HCT116 (cell line): ENCODE results near the gene ZNF160.
"Not testable (repeated sequence)": the region's sequence is repeated elsewhere in the genome, so short reads cannot be mapped to it uniquely, and the experiment has no call there.

ENCODE experiments used
- EZH2 ChIP-seq: fragments of 200-600 bp; sonication (generic); IDR thresholded peaks from 2 replicates; pipeline ENCODE4 v1.6.1; 2017; ENCODE audit warnings: antibody characterized with exemption, mixed run types
- POLR2A ChIP-seq: IDR thresholded peaks from 2 replicates; pipeline ENCODE4 v1.7.0; 2011; ENCODE audit warnings: borderline replicate concordance; ENCODE audit not compliant: insufficient read depth, insufficient read length; ENCODE audit errors: extremely low read depth
- RAD21 ChIP-seq: IDR thresholded peaks from 2 replicates; pipeline ENCODE4 v1.6.1; 2012; ENCODE audit warnings: low read depth, mild to moderate bottlenecking
- TF ChIP-seq, protein P1 (sequence below), 3 experiments: fragments of 200-600 bp in 1 of 3; sonication (generic) in 1 of 3; IDR thresholded peaks in 2 of 3; conservative IDR thresholded peaks in 1 of 3; 2 replicates each; pipeline ENCODE4 v1.5.1; 2012 to 2017; ENCODE audit warnings: low read depth in 2 of 3, low read length in 2 of 3, antibody characterized with exemption in 1 of 3, borderline replicate concordance in 1 of 3, control low read depth in 1 of 3, mild to moderate bottlenecking in 1 of 3, mixed read lengths in 1 of 3, mixed run types in 1 of 3, moderate library complexity in 1 of 3; ENCODE audit not compliant: insufficient read depth in 1 of 3
- TF ChIP-seq, protein P2 (sequence below): IDR thresholded peaks from 2 replicates; pipeline ENCODE4 v1.6.1; 2012; ENCODE audit warnings: low read depth

DNA sequence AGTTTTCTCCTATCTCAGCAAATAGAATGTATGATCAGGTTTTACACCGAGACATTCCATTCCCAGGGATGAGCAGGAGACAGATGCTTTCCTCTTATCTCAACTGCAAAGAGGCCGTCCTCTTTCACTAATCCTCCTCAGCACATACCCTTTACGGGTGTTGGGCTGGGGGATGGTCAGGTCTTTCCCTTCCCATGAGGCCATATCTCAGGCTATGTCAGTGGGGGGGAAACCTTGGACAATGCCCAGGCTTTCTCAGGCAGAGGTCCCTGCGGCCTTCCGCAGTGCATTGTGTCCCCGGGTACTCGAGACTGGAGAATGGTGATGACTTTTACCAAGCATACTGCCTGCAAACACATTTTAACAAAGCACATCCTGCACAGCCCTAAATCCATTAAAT is 74.9 kb downstream of the ZNF160 start:
- not testable (repeated sequence) for TF ChIP-seq POLR2A, RAD21, EZH2
- TF ChIP-seq, protein P1, sequence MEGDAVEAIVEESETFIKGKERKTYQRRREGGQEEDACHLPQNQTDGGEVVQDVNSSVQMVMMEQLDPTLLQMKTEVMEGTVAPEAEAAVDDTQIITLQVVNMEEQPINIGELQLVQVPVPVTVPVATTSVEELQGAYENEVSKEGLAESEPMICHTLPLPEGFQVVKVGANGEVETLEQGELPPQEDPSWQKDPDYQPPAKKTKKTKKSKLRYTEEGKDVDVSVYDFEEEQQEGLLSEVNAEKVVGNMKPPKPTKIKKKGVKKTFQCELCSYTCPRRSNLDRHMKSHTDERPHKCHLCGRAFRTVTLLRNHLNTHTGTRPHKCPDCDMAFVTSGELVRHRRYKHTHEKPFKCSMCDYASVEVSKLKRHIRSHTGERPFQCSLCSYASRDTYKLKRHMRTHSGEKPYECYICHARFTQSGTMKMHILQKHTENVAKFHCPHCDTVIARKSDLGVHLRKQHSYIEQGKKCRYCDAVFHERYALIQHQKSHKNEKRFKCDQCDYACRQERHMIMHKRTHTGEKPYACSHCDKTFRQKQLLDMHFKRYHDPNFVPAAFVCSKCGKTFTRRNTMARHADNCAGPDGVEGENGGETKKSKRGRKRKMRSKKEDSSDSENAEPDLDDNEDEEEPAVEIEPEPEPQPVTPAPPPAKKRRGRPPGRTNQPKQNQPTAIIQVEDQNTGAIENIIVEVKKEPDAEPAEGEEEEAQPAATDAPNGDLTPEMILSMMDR (IDR thresholded peaks at IDR 0.05 in 2 of 3, conservative IDR thresholded peaks at IDR 0.05 in 1 of 3; ENCODE audit: borderline replicate concordance in 1 of 3, insufficient read depth in 1 of 3, low read depth in 2 of 3, low read length in 2 of 3) = not testable (repeated sequence)
- TF ChIP-seq, protein P2, sequence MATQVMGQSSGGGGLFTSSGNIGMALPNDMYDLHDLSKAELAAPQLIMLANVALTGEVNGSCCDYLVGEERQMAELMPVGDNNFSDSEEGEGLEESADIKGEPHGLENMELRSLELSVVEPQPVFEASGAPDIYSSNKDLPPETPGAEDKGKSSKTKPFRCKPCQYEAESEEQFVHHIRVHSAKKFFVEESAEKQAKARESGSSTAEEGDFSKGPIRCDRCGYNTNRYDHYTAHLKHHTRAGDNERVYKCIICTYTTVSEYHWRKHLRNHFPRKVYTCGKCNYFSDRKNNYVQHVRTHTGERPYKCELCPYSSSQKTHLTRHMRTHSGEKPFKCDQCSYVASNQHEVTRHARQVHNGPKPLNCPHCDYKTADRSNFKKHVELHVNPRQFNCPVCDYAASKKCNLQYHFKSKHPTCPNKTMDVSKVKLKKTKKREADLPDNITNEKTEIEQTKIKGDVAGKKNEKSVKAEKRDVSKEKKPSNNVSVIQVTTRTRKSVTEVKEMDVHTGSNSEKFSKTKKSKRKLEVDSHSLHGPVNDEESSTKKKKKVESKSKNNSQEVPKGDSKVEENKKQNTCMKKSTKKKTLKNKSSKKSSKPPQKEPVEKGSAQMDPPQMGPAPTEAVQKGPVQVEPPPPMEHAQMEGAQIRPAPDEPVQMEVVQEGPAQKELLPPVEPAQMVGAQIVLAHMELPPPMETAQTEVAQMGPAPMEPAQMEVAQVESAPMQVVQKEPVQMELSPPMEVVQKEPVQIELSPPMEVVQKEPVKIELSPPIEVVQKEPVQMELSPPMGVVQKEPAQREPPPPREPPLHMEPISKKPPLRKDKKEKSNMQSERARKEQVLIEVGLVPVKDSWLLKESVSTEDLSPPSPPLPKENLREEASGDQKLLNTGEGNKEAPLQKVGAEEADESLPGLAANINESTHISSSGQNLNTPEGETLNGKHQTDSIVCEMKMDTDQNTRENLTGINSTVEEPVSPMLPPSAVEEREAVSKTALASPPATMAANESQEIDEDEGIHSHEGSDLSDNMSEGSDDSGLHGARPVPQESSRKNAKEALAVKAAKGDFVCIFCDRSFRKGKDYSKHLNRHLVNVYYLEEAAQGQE = not testable (repeated sequence)
